Stimulated activated CD8-positive, alpha-beta memory T cell treated with anti-CD3 and anti-CD28 coated beads, Interleukin-15, amount 100 ng/mL, for 1 hour (primary cell): Measurements from ENCODE around the gene BRCA1.
"Not testable (repeated sequence)": the region's sequence is repeated elsewhere in the genome, so short reads cannot be mapped to it uniquely, and the experiment has no call there.

Experiments used
- DNase-seq: peaks from one replicate; pipeline ENCODE4 v3.0.0-alpha.2; 2020; ENCODE audit warnings: low read depth

The BRCA1 gene

GRCh38 chr17:43125133-43125966, at the start of gene BRCA1:
TSS of gene BRCA1 (minus strand) at chr17:43125364. CDS start at chr17:43124096, 1,268 bp downstream.
- DNase-seq, result peak; percentile 87

DNA sequence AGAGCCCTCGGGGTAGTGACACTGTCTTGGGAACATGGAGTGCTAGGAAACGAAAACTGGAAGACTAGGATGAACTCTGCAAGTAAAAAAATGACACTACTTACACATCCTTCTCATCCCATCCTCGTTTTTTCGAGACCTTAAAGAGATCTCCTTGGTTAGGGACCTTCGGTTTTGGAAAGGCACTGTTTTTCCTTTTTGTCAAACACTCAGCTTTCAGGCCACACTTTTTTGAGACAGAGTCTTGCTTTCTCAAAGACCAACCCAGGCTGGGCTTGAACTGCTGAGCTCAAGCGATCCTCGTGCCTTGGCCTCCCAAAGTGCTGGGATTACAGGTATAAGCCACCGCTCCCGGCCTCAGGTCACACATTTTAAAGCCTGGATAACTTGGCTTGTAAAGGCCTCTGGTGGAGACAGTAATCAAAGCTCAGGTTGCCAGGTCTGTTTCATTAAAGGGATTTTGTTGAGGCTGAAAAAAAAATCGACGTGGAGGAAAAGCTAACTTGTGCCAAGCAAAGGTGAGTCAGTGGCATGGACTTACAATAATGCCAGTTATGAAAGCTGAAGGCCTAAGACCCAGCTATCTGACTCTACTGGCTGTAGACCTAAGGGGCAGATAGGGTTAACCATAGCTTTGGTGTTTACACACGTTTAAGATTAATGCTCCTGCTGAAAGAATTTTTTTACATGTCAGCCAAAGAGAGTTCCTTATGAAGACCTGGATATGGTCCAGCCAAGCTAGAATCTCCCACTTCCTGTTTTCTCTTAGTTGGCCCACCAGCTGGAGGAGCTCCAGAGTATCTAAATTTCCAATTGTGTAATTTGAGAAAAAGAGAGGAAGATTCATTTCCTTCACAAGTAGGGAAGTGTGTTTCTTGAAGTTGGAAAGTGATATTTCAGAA, 46.7 kb upstream of the BRCA1 start:
- no peak for DNase-seq

DNA sequence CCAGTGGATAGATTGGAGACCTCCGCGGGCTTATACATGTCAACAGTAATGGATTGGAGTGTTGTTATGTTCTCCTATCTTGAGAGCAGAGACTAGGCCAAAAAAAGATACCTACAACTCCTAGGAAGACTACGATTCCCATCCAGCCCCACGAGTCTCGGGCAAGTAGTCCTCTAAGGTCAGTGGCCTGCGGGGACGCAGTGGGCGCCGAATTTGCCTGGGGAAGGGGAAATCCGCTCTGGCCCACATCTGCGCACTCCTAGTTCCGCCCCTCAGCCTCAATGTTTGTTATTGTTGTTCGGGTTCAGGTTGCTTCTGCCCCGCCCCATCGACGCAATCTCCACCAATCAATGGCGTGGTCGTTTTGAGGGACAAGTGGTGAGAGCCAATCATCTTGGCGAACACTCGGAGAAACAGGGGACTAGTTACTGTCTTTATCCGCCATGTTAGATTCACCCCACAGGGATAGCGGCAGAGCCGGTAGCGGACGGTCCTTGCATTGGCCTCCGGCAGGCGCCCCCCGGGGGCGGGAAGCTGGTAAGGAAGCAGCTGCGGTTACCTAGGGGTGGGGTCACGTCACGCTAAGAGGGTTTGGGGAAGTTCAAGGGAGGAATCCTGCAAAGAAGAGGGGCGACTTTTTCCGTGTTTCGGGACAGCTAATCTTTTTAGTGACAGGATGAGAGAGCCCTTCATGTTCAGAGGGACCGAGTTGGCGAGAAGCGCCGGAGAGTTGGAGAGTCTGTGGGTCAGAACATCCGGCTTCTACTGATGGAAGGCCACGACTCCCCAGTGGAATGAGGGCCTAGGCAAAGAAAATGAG, 45.8 kb upstream of the BRCA1 start, which contains the start of gene NBR1:
Gene NBR1 (plus strand): TSS at position 449 of the 820 bp plus-strand sequence. CDS start 4,586 bp downstream, outside the sequence.
- DNase-seq, result peak; percentile 88

DNA sequence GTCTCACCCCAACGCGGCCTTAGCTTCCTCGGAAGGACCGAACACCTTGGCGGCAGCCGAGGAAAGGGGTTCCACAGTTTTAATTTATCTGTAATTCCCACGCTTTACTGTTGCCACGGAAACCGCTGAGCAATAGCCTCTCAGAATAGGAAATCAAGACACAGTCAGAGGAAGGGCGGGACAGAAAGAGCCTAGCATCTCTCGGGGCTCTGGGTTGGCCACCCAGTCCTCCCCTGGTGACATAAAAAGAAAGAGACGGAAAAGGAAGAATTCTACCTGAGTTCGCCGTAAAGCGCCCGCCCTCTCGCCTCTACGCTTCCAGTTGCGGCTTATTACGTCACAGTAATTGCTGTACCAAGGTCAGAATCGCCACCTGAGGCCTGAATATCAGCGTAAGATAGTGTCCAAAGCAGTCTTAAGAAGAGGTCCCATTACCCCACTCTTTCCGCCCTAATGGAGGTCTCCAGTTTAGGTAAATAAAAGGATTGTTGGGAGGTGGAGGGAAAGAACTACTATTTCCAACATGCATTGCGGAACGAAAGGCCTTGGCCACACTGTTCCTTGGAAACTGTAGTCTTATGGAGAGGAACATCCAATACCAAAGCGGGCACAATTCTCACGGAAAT, 45.1 kb upstream of the BRCA1 start:
- peak; percentile 69 for DNase-seq

DNA sequence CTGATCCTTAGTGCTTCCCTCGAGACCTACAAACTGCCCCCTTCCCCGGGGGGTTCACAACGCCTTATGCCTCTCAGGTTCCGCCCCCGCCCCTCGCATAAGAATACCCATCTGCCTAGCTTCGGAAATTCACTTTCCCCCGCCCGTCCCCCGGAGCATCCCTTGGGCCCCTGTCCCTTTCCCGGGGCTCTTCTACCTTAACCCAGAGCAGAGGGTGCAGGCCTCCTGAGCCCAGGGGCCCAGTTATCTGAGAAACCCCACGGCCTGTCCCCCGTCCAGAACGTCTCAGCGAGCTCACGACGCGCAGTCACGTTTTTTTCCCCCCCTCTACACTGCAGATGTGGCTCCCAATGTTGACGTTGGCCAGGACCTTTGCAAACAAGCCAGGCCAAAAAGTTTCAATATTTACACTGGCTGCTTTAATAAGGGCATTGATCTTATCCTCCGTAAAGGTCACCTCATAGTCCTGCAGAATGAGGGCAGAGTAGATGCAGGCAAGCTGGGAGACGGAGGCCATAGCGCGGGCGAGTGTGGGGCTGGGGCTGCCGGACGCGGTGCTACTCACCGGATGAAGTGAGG, 44.5 kb upstream of the BRCA1 start:
- no peak for DNase-seq

DNA sequence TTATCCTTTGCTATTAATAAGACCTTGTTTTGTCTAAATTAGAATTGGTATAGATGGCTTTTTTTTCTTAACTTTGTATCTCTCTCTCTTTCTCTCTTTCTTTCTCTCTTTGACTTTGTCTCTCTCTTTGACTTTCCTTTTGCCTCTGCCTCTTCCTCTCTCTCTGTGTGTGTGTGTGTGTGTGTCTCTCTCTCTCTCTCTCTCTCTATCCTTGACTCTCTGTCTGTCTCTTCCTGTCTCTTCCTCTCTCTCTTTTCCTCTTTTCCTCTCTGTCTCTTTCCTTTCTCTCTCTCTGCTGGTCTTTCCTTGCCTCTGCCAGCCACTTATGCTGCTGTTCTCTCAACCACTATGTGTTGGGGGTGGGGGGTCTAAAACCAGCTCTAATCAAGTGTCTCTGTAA, 40.8 kb upstream of the BRCA1 start:
- not testable (repeated sequence) for DNase-seq

DNA sequence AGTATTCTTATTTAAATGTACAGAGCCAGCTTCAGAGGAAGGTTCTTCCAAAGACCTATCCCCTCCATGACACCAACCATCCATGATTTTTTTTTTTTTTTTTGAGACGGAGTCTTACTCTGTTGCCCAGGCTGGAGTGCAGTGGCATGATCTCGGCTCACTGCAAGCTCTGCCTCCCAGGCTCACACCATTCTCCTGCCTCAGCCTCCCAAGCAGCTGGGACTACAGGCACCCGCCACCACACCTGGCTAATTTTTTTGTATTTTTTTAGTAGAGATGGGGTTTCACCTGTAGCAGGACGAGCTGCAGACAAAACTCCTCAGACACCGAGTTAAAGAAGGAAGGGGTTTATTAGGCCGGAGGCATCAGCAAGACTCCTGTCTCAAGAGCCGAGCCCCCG, 34.8 kb upstream of the BRCA1 start:
- not testable (repeated sequence) for DNase-seq

GRCh38 chr17:43159232-43159631, 34.1 kb upstream of the BRCA1 start:
- DNase-seq, result not testable (repeated sequence)

- no peak for DNase-seq
Observed at GRCh38 chr17:43155666-43156065, 30.5 kb upstream of the BRCA1 start.

DNA sequence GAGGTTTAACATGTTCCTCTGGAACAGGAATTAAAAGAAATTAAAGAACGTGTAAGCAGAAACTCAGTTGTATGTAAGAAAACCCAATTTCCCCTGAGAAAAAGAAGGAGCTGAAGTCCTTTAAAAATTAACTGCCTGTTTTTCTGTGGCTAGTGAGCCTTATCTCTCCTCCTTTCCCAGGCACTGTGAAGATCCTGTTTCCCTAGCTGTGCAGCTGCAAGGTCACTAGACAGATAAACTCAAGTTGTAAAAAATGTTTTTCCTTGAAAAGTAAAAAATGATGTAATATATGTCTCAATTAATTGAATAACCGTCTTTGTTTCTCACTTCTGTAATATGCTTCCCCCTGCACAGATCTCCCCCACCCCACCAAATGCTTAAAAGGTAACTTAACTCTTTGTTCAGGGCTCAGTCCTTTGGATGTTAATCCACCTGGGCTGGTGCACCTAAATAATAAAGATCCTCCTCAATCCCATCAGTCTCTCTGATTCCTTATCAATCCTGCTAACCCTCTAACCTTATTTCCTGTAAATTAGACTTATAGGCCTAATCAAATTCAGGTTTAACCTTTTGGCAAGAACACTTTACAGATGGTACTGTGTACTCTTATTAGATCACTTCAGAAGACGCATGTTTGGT, 28.2 kb upstream of the BRCA1 start:
- DNase-seq, result not testable (repeated sequence)

DNA sequence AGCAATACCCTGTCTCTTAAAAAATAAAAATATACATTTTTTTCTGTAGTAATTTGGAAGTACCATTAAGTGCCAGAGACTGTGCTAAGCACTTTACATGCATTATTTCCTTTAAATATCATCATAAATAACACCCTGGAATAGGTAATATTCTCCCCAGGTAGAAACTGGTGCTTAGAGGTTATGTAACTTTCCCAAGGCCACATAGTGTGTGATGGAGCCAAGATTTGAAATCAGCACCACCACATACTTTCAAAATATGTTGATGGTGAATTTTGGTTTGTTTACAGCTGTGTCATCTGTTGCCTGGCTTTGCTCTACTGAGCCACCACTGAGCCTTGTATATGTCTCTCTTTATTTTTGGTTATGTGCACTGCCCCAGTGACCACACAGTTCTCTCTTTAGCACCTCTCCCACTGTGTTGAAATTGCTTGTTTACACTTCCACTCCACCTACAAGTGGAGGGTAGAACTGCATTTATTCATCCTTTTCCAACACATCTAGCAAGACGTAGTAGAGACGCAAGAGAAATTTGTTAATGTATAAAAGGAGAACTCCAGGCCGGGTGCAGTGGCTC, 26.8 kb upstream of the BRCA1 start:
- DNase-seq, result no peak

- no peak for DNase-seq
Observed at GRCh38 chr17:43146649-43147048, 21.5 kb upstream of the BRCA1 start.

GRCh38 chr17:43143201-43143600, 18.0 kb upstream of the BRCA1 start:
- no peak for DNase-seq

- no peak for DNase-seq
Observed at GRCh38 chr17:43142153-43142552, 17.0 kb upstream of the BRCA1 start.

GRCh38 chr17:43140396-43141332, 15.5 kb upstream of the BRCA1 start:
- no peak for DNase-seq

DNA sequence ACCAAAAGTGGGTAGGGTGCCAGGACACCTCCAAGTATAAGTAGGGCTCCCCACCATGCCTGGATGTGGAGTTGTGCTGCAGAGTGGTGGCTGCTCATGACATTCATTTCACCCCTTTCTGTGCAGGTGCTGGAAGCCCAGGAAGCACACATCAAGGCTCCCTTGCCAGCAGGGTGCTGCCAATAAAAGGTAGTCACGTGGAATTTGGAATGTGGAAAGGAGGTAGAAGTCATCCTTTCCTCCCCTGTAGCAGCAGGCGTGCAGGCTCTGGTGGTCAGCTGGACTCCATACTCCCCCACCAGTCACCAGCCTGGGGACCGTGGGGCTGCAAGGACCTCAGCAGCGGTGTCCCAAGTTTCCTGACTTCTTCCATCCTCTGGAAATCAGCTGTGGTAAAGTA, 13.4 kb upstream of the BRCA1 start:
- DNase-seq, result not testable (repeated sequence)

GRCh38 chr17:43136574-43136973, 11.4 kb upstream of the BRCA1 start:
- DNase-seq, result not testable (repeated sequence)

DNA sequence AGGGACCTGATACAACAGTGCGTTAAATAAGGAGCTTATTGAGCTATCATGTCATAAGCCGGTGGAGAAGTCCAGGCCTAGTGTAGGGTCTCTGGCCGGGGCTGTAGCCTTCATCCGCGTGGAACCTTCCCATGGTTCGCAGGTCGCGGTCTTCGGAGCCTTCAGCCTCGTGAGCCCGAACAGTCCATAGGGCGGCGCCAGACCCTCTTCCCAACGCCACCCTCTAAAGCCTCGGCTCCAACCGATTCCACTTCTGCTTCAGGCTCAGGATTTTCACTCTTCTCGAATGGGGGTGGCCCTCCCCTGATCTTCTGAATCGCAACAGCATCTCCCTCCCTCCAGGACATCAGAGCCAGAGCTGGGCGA, 10.3 kb upstream of the BRCA1 start:
- no peak for DNase-seq
